HTERT RPE-1 (cell line): ENCODE results near the gene KLKB1.

Experiments
- in situ Hi-C: fragments of 300-500 bp; cut with MboI; formaldehyde crosslinking; loops from 4 replicates; pipeline ENCODE4 v1.14.3; 2020; ENCODE audit warnings: low sequenced_read_pairs

Gene KLKB1

DNA sequence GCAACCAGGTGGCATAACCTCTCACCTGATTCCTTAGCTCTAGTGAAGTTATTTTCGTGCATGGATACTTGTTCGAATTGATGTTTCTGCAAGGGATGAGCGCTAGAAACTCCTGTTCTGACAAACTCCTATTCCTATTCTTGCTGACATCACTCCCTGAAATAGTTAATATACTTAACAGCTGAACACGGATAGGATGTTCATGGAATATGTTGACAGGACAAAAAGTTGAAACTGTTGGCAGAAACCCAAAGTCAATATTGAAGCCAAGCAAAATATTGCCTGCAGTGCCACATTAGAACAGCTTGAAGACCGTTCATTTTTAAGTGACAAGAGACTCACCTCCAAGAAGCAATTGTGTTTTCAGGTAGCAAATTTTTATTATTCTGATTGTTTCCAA is at the start of gene KLKB1:
KLKB1 (plus strand) TSS at position 287 of the 400 bp plus-strand sequence. CDS start 689 bp downstream, outside the sequence.
- in situ Hi-C loops: no loop called here

DNA sequence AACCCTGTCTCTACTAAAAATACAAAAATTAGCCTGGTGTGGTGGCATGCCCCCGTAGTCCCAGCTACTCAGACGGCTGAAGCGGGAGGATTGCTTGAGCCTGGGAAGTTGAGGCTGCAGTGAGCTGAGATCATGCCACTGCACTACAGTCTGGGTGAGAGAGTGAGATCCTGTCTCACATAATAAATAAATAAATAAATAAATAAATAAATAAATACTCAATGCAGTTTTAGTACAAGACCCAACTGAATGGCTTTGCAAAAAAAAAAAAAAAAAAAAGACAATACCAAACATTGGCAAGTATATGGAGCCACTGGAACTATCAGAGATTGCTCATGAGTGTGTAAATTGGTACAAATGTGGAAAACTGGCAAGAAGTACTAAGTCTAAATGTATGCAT is 39.2 kb upstream of the KLKB1 start:
- in situ Hi-C loops: no loop called here

DNA sequence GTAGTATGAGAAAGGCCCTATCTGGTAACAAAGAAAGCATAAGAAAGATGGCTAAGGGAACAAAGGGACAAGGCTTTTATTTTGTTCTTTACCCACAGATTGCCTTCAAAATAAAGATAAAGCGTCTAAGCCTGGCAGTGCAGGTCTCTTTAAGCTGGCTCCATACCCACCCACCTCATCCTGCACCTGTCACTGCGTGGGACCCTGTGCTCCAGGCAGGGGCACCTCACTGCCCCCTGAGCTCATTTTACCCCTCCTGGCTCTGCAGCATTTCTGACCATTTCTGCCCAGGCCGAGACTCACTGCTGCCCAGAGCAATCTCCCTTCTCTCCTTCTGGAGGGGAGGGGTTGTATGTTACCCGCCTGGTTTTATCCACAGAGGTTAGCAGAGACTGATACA is 37.7 kb upstream of the KLKB1 start:
- in situ Hi-C loops: no loop called here

DNA sequence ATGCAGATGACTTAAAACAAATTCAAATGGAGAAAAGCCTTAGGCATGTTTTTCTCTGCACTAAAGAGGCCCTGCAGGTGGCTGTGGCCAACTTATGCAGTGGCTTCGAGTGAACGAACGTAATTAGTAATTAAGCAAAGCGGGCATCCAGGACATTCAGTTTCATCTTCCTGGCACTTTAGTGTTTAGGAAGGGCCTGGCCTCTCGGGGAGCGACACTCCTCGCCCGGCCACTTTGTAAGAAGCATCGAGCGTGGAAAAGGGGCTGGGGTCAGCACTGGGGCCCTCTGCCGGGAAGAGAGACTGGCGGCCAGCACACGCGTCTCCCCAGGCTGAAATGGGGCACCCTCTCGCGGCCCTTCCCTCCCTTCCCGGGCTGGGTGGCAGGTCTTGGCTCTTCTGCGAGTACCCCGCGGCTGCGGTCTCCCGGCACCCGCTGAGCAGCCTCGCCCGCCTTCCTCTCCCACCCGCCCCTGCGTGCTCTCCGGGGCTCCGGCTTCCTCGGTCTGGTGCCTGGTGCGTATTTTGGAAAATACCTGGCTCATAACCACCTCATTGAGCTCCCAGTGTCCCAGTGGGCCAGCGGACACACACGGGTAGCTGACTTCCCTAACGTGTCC is 36.6 kb upstream of the KLKB1 start:
- in situ Hi-C loops: no loop called here

DNA sequence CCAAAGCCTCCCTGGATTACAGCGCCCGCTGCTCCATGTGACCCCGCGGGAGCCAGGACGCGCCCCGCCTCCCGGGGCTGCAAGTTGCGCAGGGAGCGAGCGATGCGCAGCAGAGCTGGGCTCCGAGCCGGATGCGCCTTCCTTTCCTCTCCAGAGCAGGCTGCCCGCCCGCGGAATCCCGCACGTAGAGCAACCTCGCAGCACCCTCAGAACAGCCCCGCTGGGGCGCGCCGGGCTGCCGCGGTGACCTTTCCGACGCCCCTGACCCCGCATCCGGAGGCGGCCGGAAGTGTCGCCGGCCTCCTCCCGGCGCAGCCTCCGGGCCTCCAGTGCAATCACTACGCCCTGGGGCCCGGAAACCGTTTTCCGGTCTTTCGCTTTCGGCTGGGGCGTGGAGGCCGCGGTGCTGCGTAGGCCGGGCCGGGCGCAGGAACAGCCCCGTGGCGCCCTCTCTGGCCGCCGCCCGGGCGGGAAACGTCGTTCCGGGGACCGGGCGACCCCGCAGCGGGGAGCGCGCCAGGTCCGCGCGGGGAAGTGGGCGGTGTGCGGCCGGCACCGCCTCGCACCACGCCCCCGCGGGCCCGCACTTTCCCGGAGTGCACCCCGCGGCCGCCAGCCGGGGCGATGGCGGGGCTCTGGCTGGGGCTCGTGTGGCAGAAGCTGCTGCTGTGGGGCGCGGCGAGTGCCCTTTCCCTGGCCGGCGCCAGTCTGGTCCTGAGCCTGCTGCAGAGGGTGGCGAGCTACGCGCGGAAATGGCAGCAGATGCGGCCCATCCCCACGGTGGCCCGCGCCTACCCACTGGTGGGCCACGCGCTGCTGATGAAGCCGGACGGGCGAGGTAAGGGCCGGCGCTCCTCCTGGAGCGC is 35.9 kb upstream of the KLKB1 start, which contains the start of gene CYP4V2:
CYP4V2 (plus strand) TSS at position 368 of the 866 bp plus-strand sequence; CDS start at position 625, 257 bp downstream.
- in situ Hi-C loops: no loop called here

DNA sequence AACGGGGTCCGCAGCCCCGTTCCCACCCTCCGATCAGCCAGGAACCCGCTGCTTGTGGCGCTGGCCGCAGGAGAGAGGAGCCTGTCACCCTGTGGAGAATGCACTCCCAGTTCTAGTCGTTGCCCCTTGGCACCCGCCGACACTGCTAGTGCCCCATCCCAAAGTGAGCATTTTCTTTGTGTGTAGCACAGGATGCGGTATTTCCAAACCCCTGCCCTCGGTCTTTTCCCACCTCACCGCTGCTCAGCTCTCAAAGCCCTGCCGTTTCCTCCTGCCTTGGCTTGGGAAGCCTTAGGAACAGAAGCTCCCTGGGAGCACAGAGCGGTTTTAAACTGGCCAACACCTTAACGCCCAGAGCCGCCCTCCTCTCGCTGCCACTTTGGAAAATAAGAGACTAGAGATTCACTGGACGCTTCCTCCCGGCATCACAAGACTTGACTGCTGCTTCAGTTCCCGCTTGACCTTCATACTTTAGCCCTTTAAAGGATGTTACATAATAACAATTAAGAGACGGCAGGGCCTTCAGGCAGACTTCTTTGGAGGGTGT is 35.2 kb upstream of the KLKB1 start:
- in situ Hi-C loops: no loop called here

DNA sequence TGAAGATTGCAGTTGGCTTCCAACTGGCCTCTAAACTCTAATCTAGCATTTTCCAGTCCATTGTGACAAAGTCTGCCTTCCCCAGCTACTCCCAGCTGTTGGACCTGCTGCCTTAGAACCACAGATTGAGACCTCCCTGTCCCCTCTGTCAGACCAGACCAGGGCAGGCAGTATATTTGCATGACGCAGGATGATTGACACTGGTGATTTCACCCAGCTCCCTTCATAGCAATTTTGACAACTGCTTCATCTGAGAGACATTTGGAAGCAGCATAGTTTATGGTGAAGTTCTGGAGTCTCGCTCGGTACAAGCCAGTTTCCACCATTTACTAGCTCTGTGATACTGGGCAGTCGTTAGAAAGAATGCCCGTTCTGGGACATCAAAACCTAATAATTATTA is 33.5 kb upstream of the KLKB1 start:
- in situ Hi-C loops: no loop called here

DNA sequence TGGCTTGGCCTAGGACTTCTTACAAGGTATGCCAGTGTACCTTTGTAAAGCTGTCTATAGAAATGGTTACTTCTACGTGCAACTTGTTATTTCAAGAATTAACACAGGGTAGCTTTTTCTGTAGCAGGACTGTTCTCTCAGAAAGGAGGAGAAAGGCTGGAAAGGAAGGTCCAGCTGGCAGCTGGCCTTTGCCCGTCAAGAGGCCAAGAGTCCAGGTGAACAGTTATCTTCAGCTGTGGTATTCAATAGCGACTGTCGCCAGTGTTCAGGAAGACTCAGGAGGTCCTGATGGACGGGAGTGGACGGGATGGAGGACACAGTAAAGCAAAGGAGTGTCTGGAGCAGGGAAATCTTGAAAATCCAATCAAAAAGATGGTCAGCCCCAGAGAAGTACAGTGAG is 31.2 kb upstream of the KLKB1 start:
- in situ Hi-C loops: no loop called here

DNA sequence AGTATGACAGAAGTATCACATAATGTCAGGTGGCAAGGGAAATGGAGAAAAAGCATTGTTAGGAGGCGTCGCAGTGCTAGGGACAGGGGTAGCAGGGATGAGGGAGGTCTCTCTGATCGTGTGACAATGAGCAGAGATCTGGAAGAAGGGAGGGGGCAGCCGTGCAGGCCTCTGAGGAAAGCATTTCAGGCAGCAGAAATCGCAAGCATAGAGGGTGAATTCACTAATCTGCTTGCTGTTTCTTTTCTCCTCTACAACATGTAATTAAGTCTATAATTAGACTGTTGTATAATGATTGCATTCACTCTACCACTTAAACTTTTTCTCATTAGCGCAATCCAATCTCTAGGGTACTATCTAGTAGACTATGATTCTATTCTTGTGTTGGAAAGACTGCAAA is 26.8 kb upstream of the KLKB1 start:
- in situ Hi-C loops: no loop called here

DNA sequence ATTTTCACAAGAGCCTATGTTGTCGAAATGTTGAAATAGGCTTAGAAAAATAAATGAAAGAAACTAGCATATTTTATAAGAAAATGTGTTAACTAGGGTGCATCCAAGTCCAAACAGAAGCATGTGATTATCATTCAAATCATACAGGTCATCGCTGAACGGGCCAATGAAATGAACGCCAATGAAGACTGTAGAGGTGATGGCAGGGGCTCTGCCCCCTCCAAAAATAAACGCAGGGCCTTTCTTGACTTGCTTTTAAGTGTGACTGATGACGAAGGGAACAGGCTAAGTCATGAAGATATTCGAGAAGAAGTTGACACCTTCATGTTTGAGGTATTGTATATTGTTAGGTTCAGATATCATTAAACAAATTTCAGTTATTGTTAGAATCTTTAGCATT is 26.3 kb upstream of the KLKB1 start:
- in situ Hi-C loops: no loop called here

DNA sequence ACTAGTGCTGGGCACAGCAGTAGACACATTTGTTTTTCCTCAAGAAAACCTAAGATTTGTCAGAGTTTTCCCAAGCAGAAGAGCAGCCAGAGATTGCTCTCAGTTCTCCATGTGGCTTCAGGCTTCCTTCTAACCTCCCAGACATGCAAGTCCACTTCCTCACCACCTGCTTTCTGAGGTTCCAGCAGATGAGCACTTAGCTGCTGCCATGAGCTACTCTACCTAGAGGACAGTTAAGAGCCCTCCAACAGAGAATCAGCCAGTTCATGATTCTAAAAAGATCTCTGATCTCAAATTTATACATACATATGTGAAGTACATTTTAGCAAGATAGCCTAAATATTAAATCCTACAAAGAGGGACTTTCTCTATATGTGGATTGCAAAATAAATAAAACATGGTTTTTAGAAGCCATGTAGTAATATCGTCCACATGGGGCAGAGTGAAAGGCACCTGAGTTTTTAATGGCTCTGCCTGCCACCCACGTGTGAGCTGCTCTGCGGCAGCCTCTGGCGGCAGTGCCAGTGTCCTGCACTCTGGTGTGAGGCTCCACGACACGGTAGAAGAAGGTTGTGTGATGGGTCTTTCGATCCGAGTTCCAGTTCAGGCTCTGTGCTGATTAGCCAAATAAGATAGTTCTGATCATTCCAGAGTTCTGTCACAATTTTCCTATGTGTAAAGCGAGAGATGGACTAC is 25.6 kb upstream of the KLKB1 start:
- in situ Hi-C loops: no loop called here

DNA sequence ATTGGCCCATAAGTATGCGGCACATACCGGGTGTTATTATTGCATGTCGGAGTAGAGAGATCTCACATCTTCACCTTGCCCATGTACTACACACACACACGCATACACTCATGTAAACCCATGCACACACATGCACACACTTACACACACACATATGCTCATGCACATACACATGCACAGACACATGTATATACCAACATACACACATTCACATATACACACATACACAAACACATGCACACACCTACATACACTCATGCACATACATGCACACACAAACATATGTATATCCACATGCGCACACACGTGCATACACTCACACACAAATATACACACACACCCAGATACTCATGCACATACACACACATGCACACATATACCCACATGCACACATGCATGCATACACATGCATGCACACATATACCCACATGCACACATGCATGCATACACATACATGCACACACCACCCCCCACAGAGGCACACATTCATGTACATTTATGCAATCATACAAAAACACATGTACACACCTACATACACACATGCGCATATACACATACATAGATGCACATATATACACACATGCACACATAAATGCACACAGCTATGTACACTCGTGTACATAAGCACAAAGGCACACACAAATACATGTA is 24.7 kb upstream of the KLKB1 start:
- in situ Hi-C loops: no loop called here

DNA sequence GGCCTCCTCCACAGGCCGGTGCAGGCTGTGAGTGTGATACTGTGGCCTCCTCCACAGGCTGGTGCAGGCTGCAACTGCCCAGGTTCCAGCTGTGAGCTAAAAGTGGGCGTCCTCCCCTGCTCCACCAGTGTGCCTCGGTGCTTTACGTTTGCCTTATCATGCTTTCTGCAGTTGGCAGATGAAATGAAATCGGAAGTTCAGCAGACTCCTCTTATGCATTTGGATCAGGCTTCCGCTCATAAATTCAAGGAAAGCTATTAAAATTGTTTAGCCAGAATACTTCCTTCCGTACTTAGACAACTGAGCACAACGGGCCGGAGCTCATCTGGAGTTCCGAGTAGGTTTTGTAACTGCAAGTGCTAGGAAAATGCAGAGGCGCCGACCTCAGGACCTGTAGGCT is 23.9 kb upstream of the KLKB1 start:
- in situ Hi-C loops: no loop called here

DNA sequence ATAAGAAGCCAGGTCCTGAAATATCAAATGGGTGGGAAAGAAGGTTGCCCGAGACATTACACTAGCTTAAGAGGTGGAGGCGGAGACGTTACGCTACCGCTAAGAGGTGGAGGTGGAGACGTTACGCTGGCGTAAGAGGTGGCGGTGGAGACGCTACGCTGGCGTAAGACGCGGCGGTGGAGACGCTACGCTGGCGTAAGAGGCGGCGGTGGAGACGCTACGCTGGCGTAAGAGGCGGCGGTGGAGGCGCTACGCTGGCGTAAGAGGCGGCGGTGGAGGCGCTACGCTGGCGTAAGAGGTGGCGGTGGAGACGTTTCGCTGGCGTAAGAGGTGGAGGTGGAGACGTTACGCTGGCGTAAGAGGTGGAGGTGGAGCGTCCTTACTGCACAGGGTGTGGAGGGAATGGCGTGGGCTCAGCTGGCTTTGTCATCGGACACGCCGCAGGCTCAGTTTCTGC is 23.2 kb upstream of the KLKB1 start:
- in situ Hi-C loops: no loop called here

DNA sequence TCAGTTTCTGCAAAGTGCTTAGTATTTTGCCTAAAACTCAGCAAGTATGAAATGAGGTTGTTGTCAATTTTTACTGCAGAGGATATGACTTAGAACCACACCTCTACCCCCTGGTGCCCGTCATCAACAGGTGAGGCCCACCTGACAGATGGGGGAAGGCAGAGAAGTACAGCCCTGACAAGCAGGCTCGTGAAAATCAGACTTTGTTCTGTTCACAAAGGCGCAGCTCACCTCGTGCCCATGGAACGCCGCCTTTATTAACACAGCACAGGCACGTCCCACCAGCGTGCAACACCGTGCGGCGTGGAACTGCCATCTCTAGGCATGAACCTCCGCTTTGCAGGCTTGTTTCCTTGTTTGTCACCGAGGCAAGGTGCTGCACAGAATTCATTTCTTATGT is 22.6 kb upstream of the KLKB1 start:
- in situ Hi-C loops: no loop called here

DNA sequence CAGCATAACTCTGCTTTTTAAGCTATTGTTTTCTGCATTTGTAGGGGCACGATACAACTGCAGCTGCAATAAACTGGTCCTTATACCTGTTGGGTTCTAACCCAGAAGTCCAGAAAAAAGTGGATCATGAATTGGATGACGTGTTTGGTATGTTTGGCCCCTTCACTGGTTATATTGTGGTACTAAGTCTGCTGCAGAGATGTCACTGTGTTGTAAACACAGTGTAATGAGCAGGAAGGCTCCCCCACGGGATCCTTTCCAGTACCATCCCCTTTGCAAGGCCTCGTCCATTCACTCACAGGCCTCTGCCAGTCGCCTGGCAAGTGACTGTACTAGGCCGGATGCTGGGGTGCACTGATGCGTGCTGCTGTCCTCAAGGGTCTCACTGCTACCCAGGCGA is 22.2 kb upstream of the KLKB1 start:
- in situ Hi-C loops: no loop called here

DNA sequence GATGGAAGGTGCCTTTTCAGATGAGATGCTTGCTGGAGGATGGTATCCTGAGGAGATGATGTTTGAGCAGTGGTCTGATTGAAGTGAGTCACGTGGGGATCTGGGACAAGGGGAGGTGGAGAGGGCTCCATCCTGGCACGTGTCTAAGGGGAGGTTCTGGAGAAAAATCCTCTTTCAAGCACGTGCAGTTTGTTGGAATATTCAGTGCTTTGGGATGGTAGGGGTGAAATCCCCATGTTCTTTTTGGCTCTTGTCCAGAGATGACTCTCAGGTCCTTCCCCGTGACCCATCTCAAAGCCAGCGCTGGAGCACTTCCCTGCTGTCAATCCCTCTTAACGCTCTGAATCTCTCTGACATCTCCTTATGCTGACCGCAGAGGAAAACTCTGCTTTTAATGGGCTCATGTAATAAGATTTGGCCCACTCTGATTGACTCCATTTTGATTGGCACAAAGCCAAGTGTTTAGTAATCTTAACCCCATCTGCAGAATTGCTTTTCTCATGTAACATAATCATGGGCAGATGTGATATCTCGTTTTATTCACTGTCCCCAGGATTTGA is 10.8 kb upstream of the KLKB1 start:
- in situ Hi-C loops: no loop called here

DNA sequence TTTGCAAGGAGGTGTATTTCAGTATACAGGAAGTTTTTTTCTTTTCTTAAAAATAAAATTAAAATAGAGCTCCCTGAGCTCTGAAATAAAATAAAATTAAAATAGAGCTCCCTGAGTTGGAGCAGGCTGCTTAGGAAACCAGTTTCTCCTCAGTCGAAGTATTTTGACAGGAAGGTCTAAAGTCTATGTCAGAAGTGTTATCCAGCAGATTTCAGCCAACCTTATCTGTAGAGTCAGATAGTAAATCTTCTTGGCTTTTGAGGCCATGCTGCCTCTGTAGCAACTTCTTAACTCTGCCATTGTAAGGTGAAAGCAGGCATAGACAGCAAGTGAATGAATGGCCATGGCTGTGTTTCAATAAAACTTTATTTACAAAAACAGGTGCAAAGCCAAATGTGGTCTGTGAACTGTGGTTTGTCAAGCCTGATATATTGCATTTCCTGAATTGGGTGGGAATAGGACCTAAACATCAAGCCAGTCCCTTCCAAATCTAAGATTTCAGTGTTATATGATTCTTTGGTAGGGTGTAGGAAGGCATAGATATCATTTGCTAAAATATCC is 9.5 kb upstream of the KLKB1 start:
- in situ Hi-C loops: no loop called here

DNA sequence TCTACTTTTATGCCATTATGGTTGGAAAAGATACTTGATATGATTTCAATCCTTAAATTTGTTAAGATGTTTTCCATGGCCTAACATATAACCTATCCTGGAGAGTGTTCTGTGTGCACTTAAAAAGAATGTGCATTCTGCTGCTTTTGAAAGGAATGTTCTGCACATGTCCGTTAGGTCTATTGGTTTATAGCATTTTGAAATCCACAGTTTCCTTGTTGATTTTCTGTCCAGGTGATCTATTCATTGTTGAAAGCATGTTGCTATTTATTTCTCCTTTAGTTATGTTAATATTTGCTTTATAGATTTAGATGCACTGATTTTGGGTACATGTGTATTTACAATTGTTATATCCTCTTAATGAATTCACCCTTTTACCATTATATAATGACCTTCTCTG is 5.7 kb upstream of the KLKB1 start:
- in situ Hi-C loops: no loop called here

DNA sequence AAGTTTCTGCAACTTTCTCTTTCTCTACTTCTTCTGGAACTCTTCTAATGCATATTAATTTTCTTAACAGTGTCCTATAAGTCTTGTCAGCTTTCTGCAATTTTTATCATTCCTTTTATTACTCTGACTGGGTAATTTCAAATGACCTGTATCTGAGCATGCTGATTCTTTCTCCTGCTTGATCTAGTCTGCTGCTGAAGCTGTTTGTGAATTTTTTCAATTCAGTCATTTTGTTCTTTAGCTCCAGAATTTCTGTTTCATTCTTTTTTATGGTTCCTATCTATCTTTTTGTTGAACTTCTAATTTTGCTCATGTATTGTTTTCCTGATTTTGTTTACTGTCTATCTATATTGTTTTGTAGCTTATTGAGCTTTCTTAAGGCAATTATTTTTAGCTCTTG is 1.5 kb upstream of the KLKB1 start:
- in situ Hi-C loops: no loop called here
